HG03108 (cell line): Measurements from ENCODE around the gene FGF11.
"Not testable (repeated sequence)": the region's sequence is repeated elsewhere in the genome, so short reads cannot be mapped to it uniquely, and the experiment has no call there.

ENCODE experiments used
- ATAC-seq: cut with Tn5 transposase; IDR thresholded peaks from one replicate; pipeline ENCODE4 v1.9.1; 2021; ENCODE audit warnings: moderate library complexity; ENCODE audit not compliant: unreplicated experiment

Gene FGF11

GRCh38 chr17:7478276-7479212, 39.2 kb downstream of the FGF11 start:
- no peak for ATAC-seq

DNA sequence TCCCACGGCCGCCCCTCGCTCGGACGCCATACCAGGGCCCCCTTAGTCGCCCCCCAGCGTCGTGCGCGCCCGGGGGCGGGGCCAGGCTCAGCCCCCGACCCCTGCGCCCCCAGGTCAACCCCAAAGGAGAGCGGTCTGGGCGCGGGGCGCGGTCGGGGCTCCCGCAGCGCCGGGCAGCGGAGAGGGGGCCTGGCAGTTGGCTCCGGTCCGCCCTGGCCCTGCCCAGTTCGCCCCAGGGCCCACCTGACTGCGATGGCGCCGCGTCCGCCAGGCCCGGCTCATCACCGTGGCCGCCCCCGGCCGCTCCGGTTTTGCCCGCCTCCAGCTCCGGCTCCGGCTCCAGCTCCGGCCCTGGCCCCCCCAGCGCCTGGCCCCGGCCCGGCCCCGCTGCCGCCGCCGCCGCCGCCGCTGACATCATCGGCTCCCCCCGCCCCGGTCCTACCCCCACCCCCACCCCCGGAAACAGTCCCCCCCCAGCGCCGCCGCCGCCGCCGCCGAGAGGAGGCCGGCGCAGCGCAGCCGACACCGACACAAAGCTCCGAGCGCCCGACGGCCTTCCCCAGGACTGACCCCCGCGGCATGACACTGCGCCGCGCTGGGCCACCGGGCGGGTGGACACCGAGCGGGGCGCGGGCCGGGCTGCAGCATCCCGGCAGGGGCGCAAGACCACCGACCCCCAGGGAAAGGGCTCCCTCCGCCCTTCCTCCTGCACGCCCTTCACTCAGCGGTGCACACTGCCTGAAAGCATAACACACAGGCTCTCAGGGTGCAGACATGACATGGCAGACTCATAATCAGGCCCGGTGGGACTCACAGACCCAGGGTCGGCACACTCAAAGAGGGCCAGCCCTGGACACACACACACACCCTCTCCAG, 40.1 kb downstream of the FGF11 start, which contains the start of gene ZBTB4:
Gene ZBTB4, minus strand, starts transcription at position 419 of the 876 bp plus-strand sequence. CDS start 12,830 bp downstream, outside the sequence.
- ATAC-seq: no peak

DNA sequence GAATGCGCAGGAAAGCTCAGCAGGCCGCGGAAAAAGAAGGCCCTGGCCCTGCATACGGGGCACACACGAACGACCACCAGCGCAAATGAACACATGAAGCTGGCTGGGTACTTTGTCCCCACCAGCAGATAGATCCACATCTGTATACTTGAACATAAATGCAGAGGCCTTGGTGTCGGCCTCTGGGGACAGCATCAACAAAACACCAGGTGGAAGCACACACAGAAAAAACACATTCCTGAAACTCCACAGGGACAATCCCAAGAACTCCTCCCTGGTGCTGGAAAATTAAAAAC, 40.7 kb downstream of the FGF11 start:
- ATAC-seq: no peak

- ATAC-seq: not testable (repeated sequence)
These were observed 42.0 kb downstream of the FGF11 start, which contains the start of gene SLC35G6 for GRCh38 chr17:7481275-7481674. Gene SLC35G6, plus strand, starts transcription at chr17:7481446. Its CDS starts 71 bp downstream, at chr17:7481517.

GRCh38 chr17:7481842-7482741, 42.8 kb downstream of the FGF11 start:
- not testable (repeated sequence) for ATAC-seq

GRCh38 chr17:7482742-7483088, 43.4 kb downstream of the FGF11 start:
- not testable (repeated sequence) for ATAC-seq

DNA sequence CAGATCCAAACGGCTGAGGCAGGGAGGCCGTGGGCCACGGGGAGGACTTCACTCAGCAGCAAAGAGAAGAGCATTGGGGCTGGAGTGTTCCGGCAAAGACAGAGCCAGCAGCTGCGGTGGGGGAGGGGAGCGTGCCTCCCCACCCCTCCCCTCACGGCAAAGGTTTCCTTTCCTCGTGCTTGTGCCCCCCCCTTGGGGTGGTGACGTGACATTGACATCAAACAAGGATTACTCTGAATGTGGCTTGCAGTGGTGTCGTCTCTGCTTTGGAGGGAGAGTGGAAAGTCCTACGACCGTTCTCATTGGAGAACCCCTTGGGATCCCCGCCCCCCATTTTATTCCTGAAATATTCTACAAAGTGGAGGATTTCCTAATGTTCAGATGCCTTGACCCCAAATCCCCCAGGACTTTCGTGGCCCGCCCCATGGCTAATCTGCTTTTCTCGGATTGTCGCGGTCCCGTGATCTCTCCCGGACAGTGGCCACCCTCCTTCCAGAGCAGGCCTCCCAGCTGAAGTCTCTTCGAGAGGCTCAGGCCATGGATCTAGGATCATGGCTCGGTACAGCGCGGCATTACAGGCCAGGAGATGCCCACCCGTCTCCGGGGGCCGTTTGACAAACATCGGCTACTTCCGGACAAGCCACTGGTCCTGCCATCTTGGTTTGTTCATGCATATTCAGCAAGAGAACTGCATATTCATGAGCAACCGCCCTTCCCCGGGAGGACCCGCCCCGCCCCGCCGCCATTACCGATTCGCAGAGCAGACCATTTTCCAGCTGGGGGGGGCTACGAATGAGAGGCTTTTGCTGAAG, 44.1 kb downstream of the FGF11 start:
- ATAC-seq: peak; percentile 20

GRCh38 chr17:7484067-7484918, 45.0 kb downstream of the FGF11 start, which contains the start of gene POLR2A:
Gene POLR2A, plus strand, starts transcription at chr17:7484366.
- ATAC-seq: peak; percentile 50

DNA sequence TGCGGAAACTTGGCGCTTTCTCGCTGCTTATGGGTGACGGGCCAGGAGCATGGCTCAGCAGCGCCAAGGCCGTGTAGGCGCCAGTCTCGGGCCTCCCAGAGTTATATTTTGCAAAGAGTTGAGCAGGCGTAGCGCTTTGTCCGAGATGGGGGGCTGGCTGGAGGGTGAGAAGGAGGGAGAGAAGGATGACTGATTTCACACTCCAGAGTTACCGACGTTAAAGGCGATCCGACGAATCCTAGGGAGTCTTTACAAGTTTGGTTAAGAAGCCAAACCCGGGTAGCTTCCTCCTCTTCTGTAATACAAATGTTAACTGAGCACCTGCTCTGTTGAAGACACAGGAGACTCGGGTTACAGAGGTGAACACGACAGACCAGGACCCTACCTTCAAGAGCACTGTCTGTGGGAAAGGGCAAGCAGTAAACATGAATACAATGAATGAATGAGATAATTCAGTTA, 45.6 kb downstream of the FGF11 start:
- ATAC-seq: no peak

DNA sequence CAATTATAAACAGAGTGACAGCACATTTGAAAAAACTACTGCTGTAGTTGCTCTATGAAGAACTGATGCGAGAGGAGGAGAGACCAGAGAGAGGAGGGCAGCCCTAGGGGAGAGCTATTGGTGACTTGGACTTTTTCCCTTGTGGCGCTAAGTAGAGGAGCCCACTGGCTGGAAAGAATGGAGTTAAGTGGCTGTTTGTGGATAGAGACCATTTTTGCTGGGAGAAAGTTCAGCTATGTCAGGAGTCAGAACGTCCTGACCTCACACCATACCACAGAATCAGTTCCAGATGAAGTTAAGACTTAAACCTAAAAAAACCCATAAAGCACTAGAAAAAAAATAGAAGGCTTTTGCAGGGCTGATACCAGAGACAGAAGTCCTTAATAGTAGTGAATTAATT, 46.9 kb downstream of the FGF11 start:
- no peak for ATAC-seq

DNA sequence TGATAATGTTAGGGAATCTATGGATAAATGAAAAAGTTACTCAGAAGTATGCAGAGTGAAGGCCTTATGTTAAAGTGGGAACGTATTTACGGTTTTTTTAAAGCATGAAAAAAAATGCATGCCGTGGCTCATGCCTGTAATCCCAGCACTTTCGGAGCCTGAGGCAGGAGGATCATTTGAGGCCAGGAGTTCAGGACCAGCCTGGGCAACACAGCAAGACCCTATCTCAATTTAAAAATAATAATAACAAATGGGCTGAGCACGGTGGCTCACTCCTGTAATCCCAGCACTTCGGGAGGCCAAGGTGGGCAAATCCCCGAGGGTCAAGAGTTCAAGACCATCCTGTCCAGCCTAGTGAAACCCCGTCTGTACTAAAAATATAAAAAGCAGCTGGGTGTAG, 50.8 kb downstream of the FGF11 start:
- ATAC-seq: no peak

DNA sequence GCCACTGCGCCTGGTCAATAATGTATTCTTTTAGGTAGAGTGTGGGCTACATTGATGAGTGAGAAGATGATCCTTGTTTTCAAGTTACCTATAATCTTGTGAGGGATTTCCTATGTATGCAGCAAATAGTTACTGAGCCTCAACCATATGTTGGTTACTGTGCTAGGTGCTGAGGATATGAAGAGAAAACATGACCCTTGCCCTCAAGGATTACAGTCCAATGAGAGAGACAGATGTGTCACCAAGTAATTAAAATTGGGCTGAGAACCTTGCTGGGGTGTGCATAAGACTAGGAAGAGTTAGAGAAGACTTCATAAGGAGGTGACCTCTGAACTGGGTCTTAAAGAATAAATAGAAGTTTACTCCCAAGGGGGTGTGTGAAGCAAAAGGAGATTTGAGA, 52.3 kb downstream of the FGF11 start:
- ATAC-seq: no peak

- no peak for ATAC-seq
These were observed 54.6 kb downstream of the FGF11 start for GRCh38 chr17:7493941-7494340.
